Sigmoid colon (tissue), 4 donors: ENCODE measurements around the gene NLRP1.

Experiments used
- EP300 ChIP-seq, 4 donors: sonication (generic); formaldehyde crosslinking; IDR thresholded peaks; one replicate each; pipeline ENCODE4 v1.6.1; 2017; ENCODE audit warnings: antibody characterized with exemption in 4 of 4
- POLR2A ChIP-seq, 2 donors: fragments of 450-650 bp; IDR thresholded peaks; one replicate each; pipeline ENCODE4 v1.6.1; 2016; ENCODE audit warnings: antibody characterized with exemption in 2 of 2, mild to moderate bottlenecking in 2 of 2, moderate library complexity in 2 of 2
- TF ChIP-seq, protein P1 (sequence below), 4 experiments: fragments of 450-650 bp in 3 of 4; fragments of 200-600 bp in 1 of 4; IDR thresholded peaks; one replicate each; pipeline ENCODE4 v1.5.1; 2016 to 2019; ENCODE audit warnings: antibody characterized with exemption in 4 of 4, mild to moderate bottlenecking in 3 of 4, moderate library complexity in 2 of 4

- TF ChIP-seq EP300 (IDR thresholded peaks at IDR 0.05) (no peak), POLR2A (IDR thresholded peaks at IDR 0.05) (no peak)
- TF ChIP-seq, protein P1, sequence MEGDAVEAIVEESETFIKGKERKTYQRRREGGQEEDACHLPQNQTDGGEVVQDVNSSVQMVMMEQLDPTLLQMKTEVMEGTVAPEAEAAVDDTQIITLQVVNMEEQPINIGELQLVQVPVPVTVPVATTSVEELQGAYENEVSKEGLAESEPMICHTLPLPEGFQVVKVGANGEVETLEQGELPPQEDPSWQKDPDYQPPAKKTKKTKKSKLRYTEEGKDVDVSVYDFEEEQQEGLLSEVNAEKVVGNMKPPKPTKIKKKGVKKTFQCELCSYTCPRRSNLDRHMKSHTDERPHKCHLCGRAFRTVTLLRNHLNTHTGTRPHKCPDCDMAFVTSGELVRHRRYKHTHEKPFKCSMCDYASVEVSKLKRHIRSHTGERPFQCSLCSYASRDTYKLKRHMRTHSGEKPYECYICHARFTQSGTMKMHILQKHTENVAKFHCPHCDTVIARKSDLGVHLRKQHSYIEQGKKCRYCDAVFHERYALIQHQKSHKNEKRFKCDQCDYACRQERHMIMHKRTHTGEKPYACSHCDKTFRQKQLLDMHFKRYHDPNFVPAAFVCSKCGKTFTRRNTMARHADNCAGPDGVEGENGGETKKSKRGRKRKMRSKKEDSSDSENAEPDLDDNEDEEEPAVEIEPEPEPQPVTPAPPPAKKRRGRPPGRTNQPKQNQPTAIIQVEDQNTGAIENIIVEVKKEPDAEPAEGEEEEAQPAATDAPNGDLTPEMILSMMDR (IDR thresholded peaks at IDR 0.05), result no peak
Observed at GRCh38 chr17:5541610-5542202, 42.6 kb downstream of the NLRP1 start.
